ENCODE results near the gene CLPTM1. TPM values are rescaled to one million over a fixed set of nuclear protein-coding genes. Genes with fewer than 3 reads are reported as not detected.

CLPTM1 gene
- polyA plus RNA-seq, 1 donor from 2014 or later: 15.3 TPM

DNA sequence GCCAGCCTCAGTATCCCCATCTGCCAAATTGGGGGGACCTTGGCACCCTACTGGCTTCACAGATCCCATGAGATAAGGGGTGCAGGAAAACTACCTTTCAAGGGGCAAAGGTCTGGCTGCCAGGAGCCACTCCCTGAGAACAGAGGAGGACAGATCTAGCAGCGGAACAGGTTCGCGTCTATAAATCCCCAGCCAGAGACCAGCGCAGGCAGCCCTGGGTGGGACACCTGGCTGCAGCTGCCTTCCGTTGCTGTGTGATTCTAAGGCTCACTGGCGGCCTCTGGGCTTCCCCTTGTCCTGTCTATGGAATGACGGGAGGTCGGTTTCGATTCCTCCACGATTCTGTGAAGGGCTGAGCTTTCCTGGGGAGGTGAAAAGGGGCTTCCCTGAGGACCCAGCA, 53.4 kb downstream of the CLPTM1 start:
- no peaks in the 10 kb centered on the region for H3K9me3 ChIP-seq (ENCODE audit: low read length)
- H3K4me2 ChIP-seq (ENCODE audit: low read length): no peak overlapping the region
- H3K27ac ChIP-seq (ENCODE audit: low read length): no peak overlapping the region
- no peak overlapping the region for H3K9ac ChIP-seq (ENCODE audit: low read length)
- no peaks in the 10 kb centered on the region for H3K36me3 ChIP-seq (ENCODE audit: insufficient read depth, low read length)
- no peak overlapping the region for H2AFZ ChIP-seq (ENCODE audit: low read depth, low read length)
- no peaks in the 10 kb centered on the region for H3K79me2 ChIP-seq (replicated peaks; ENCODE audit: insufficient read depth, low read length)
- H3K9me2 ChIP-seq (ENCODE audit: insufficient read depth, low read length): no peaks in the 10 kb centered on the region
- no peak overlapping the region for H3K4me3 ChIP-seq (ENCODE audit: low read length)
- no peaks in the 10 kb centered on the region for H3F3A ChIP-seq (ENCODE audit: insufficient read depth, low read length, poor library complexity, severe bottlenecking)
- no peaks in the 10 kb centered on the region for H3K27me3 ChIP-seq (ENCODE audit: insufficient read depth, low read depth, low read length)
- H4K20me1 ChIP-seq (ENCODE audit: insufficient read depth): no peaks in the 10 kb centered on the region
- TF ChIP-seq, protein P1, sequence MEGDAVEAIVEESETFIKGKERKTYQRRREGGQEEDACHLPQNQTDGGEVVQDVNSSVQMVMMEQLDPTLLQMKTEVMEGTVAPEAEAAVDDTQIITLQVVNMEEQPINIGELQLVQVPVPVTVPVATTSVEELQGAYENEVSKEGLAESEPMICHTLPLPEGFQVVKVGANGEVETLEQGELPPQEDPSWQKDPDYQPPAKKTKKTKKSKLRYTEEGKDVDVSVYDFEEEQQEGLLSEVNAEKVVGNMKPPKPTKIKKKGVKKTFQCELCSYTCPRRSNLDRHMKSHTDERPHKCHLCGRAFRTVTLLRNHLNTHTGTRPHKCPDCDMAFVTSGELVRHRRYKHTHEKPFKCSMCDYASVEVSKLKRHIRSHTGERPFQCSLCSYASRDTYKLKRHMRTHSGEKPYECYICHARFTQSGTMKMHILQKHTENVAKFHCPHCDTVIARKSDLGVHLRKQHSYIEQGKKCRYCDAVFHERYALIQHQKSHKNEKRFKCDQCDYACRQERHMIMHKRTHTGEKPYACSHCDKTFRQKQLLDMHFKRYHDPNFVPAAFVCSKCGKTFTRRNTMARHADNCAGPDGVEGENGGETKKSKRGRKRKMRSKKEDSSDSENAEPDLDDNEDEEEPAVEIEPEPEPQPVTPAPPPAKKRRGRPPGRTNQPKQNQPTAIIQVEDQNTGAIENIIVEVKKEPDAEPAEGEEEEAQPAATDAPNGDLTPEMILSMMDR (IDR thresholded peaks at IDR 0.05; ENCODE audit: poor library complexity, severe bottlenecking): no peak
- TF ChIP-seq RAD21 (conservative IDR thresholded peaks at IDR 0.05) (no peak), POLR2AphosphoS5 (IDR thresholded peaks at IDR 0.05) (no peak)

DNA sequence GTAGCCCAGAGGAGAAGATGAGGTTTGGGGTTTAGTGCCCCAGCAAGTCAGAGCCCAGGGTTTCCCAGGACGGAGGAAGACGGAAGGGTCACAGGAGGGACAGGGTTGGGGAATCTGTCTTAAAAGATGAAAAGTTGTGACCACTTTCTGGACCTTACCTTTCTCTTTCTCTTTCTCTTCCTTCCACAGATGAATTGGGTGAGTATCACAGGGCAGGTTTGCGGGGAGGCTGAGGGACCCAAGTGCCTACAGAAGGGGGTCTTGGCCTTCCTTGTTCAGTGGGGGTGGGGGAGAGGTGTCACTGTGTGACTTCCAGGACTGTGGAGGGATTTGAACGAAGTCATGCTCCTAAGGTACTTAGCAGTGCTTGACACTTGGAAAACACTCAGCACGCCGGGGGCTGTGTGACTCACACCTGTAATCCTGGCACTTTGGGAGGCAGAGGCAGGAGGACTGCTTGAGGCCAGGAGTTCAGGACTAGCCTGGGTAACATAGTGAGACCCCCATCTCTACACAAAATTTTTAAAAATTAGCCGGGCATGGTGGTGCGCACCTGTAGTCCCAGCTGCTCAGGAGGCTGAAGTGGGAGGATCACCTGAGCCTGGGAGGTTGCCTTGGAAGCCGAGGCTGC, 54.6 kb downstream of the CLPTM1 start:
- no peak overlapping the region for H3K4me3 ChIP-seq (ENCODE audit: low read length)
- no peak overlapping the region for H3K9ac ChIP-seq (ENCODE audit: low read length)
- H4K20me1 ChIP-seq (ENCODE audit: insufficient read depth): no peaks in the 10 kb centered on the region
- no peaks in the 10 kb centered on the region for H3K9me3 ChIP-seq (ENCODE audit: low read length)
- H3K79me2 ChIP-seq (replicated peaks; ENCODE audit: insufficient read depth, low read length): no peaks in the 10 kb centered on the region
- H3K4me2 ChIP-seq (ENCODE audit: low read length): no peak overlapping the region
- H3F3A ChIP-seq (ENCODE audit: insufficient read depth, low read length, poor library complexity, severe bottlenecking): no peaks in the 10 kb centered on the region
- no peak overlapping the region for H3K27ac ChIP-seq (ENCODE audit: low read length)
- H3K36me3 ChIP-seq (ENCODE audit: insufficient read depth, low read length): no peaks in the 10 kb centered on the region
- no peaks in the 10 kb centered on the region for H3K27me3 ChIP-seq (ENCODE audit: insufficient read depth, low read depth, low read length)
- no peak overlapping the region for H2AFZ ChIP-seq (ENCODE audit: low read depth, low read length)
- TF ChIP-seq, protein P1 (IDR thresholded peaks at IDR 0.05; ENCODE audit: poor library complexity, severe bottlenecking): no peak
- TF ChIP-seq POLR2AphosphoS5 (IDR thresholded peaks at IDR 0.05): no peak
- TF ChIP-seq, protein P2, sequence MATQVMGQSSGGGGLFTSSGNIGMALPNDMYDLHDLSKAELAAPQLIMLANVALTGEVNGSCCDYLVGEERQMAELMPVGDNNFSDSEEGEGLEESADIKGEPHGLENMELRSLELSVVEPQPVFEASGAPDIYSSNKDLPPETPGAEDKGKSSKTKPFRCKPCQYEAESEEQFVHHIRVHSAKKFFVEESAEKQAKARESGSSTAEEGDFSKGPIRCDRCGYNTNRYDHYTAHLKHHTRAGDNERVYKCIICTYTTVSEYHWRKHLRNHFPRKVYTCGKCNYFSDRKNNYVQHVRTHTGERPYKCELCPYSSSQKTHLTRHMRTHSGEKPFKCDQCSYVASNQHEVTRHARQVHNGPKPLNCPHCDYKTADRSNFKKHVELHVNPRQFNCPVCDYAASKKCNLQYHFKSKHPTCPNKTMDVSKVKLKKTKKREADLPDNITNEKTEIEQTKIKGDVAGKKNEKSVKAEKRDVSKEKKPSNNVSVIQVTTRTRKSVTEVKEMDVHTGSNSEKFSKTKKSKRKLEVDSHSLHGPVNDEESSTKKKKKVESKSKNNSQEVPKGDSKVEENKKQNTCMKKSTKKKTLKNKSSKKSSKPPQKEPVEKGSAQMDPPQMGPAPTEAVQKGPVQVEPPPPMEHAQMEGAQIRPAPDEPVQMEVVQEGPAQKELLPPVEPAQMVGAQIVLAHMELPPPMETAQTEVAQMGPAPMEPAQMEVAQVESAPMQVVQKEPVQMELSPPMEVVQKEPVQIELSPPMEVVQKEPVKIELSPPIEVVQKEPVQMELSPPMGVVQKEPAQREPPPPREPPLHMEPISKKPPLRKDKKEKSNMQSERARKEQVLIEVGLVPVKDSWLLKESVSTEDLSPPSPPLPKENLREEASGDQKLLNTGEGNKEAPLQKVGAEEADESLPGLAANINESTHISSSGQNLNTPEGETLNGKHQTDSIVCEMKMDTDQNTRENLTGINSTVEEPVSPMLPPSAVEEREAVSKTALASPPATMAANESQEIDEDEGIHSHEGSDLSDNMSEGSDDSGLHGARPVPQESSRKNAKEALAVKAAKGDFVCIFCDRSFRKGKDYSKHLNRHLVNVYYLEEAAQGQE (IDR thresholded peaks at IDR 0.05; ENCODE audit: borderline replicate concordance): no peak
- no peak for TF ChIP-seq RAD21 (conservative IDR thresholded peaks at IDR 0.05)
- no peak for TF ChIP-seq MXI1 (conservative IDR thresholded peaks at IDR 0.05; ENCODE audit: poor library complexity, severe bottlenecking)
- TF ChIP-seq TAF1 (IDR thresholded peaks at IDR 0.05; ENCODE audit: low read depth): no peak
- no peak for TF ChIP-seq EZH2 (IDR thresholded peaks at IDR 0.05; ENCODE audit: borderline replicate concordance, insufficient read depth, low read length, poor library complexity, severe bottlenecking)
- no peaks in the 10 kb centered on the region for H3K9me2 ChIP-seq (ENCODE audit: insufficient read depth, low read length)
